Measurements from ENCODE around the gene DISP3. TPM values are rescaled to one million over a fixed set of nuclear protein-coding genes. Genes with fewer than 3 reads are reported as not detected.

DISP3 gene
- total and polyA plus RNA-seq, 9 of the 15 experiments (the other 6 are each of a cell fraction or from before 2014, with no cell fraction given) = 0.03 to 0.19 (median 0.15) TPM; not detected in 5

GRCh38 chr1:11504599-11504998 is 25.6 kb downstream of the DISP3 start:
- in situ Hi-C loops (cut with MboI) (no loop called here), intact Hi-C loops (cut with micrococcal nuclease) (no loop called here)
- BruUV-seq (replicated peaks) = no TSS peak
- TF ChIP-seq ZNF766 (CRISPR knock-in tag; conservative IDR thresholded peaks at IDR 0.05) (peak; percentile 94), CEBPZ (IDR thresholded peaks at IDR 0.05; ENCODE audit: borderline replicate concordance, low read depth, low read length) (no peak), ZNF707 (CRISPR knock-in tag; conservative IDR thresholded peaks at IDR 0.05) (no peak), HNRNPUL1 (IDR thresholded peaks at IDR 0.05; ENCODE audit: low read length) (no peak), PPARD (CRISPR knock-in tag; IDR thresholded peaks at IDR 0.05) (no peak), NEUROD1 (IDR thresholded peaks at IDR 0.05; ENCODE audit: borderline replicate concordance, low read depth, low read length, partially characterized antibody) (no peak)
- Histone ChIP-seq H3K27me3 (ENCODE audit: control insufficient read depth in 2 of 2, insufficient read depth in 2 of 2, low read length in 2 of 2) (peaks cover 10 to 18% of the 10 kb centered on the region in 2 experiments; a peak in 4 of 5 replicates), H3K27ac (ENCODE audit: extremely low read depth, low read depth, low read length) (no peak overlapping the region), H3K79me2 (ENCODE audit: control insufficient read depth, insufficient read depth, low read length) (no peaks in the 10 kb centered on the region), H3K9ac (ENCODE audit: insufficient read depth in 1 of 2, low read depth in 2 of 2, low read length in 2 of 2) (no peak overlapping the region), H3K36me3 (ENCODE audit: control insufficient read depth, insufficient read depth, low read length) (no peaks in the 10 kb centered on the region), H3K4me1 (replicated peaks in 1 of 2; ENCODE audit: control insufficient read depth in 2 of 2, insufficient read depth in 2 of 2, low read length in 2 of 2) (peaks cover 0 to 10% of the 10 kb centered on the region in 2 experiments; a peak in 2 of 5 replicates), H3K9me3 (replicated peaks; ENCODE audit: control insufficient read depth, insufficient read depth, low read depth, low read length) (no peaks in the 10 kb centered on the region), H4K20me1 (replicated peaks; ENCODE audit: control insufficient read depth, insufficient read depth, low read length) (no peaks in the 10 kb centered on the region), H3K4me2 (ENCODE audit: insufficient read depth, low read length) (no peak overlapping the region), H3K4me3 (no peak overlapping the region), H3K9me1 (ENCODE audit: control insufficient read depth, insufficient read depth, low read length) (no peaks in the 10 kb centered on the region), H2AFZ (ENCODE audit: low read depth, low read length) (no peak overlapping the region)
- CTCF ChIA-PET (ENCODE audit: low intra/inter-chr PET ratio) = no interaction called here
- POLR2A ChIA-PET = no interaction called here
- FAIRE-seq (no peak), DNase-seq (ENCODE audit: extremely low read depth in 1 of 4, low spot score in 3 of 4) (no peak), ATAC-seq (no peak)
- WGBS (ENCODE audit: insufficient coverage, low coverage, missing lambda C conversion rate) = 0% methylated on average over 3 of the region's 3 CpGs
